GM19193 (cell line): Measurements from ENCODE around the gene PKD2L2.

ENCODE experiments used
- POLR2A ChIP-seq: IDR thresholded peaks from 4 replicates; pipeline ENCODE4 v1.6.1; 2011; ENCODE audit not compliant: insufficient read depth, insufficient read length; ENCODE audit errors: extremely low read depth

The PKD2L2 gene

GRCh38 chr5:137871571-137871970 lies 17.7 kb upstream of the PKD2L2 start:
- TF ChIP-seq POLR2A = no peak

GRCh38 chr5:137872466-137872865 lies 16.8 kb upstream of the PKD2L2 start:
- no peak for TF ChIP-seq POLR2A

- TF ChIP-seq POLR2A = no peak
Observed at GRCh38 chr5:137876101-137876500, 13.2 kb upstream of the PKD2L2 start.

- TF ChIP-seq POLR2A = no peak
Observed at GRCh38 chr5:137880313-137880712, 8.9 kb upstream of the PKD2L2 start.

GRCh38 chr5:137887831-137888230 lies 1.4 kb upstream of the PKD2L2 start:
- TF ChIP-seq POLR2A = no peak

- no peak for TF ChIP-seq POLR2A
Observed at GRCh38 chr5:137888466-137888862, 793 bp upstream of the PKD2L2 start.

- no peak for TF ChIP-seq POLR2A
Observed at GRCh38 chr5:137890845-137891244, 1.6 kb downstream of the PKD2L2 start.

- TF ChIP-seq POLR2A = no peak
Observed at GRCh38 chr5:137891849-137892248, 2.6 kb downstream of the PKD2L2 start.

- TF ChIP-seq POLR2A = no peak
Observed at GRCh38 chr5:137894586-137894985, 5.3 kb downstream of the PKD2L2 start.

- no peak for TF ChIP-seq POLR2A
Observed at GRCh38 chr5:137896560-137896959, 7.3 kb downstream of the PKD2L2 start.

- TF ChIP-seq POLR2A = no peak
Observed at GRCh38 chr5:137899493-137899892, 10.2 kb downstream of the PKD2L2 start.

GRCh38 chr5:137901011-137901817 lies 12.0 kb downstream of the PKD2L2 start:
- no peak for TF ChIP-seq POLR2A

GRCh38 chr5:137902408-137903133 lies 13.3 kb downstream of the PKD2L2 start:
- TF ChIP-seq POLR2A = no peak

- no peak for TF ChIP-seq POLR2A
Observed at GRCh38 chr5:137914758-137915157, 25.5 kb downstream of the PKD2L2 start.

GRCh38 chr5:137916923-137917322 lies 27.7 kb downstream of the PKD2L2 start:
- no peak for TF ChIP-seq POLR2A

- no peak for TF ChIP-seq POLR2A
Observed at GRCh38 chr5:137921931-137922330, 32.7 kb downstream of the PKD2L2 start.

- no peak for TF ChIP-seq POLR2A
Observed at GRCh38 chr5:137923856-137924255, 34.6 kb downstream of the PKD2L2 start.

GRCh38 chr5:137932800-137933199 lies 43.5 kb downstream of the PKD2L2 start:
- no peak for TF ChIP-seq POLR2A
